HG02884 (cell line): Measurements from ENCODE around the gene STK32C.
"Not testable (repeated sequence)": the region's sequence is repeated elsewhere in the genome, so short reads cannot be mapped to it uniquely, and the experiment has no call there.

Experiments
- ATAC-seq: cut with Tn5 transposase; IDR thresholded peaks from one replicate; pipeline ENCODE4 v1.9.1; 2021; ENCODE audit warnings: mild to moderate bottlenecking, moderate library complexity; ENCODE audit not compliant: unreplicated experiment

STK32C gene

GRCh38 chr10:132220996-132221395, 86.8 kb downstream of the STK32C start:
- ATAC-seq, result not testable (repeated sequence)

GRCh38 chr10:132220061-132220460, 87.7 kb downstream of the STK32C start:
- ATAC-seq, result no peak

GRCh38 chr10:132219486-132219885, 88.3 kb downstream of the STK32C start:
- no peak for ATAC-seq

GRCh38 chr10:132216441-132216840, 91.3 kb downstream of the STK32C start:
- ATAC-seq, result not testable (repeated sequence)

- ATAC-seq, result no peak
These were observed 93.8 kb downstream of the STK32C start for GRCh38 chr10:132213917-132214316.

- no peak for ATAC-seq
These were observed 94.9 kb downstream of the STK32C start for GRCh38 chr10:132212816-132213215.

GRCh38 chr10:132211246-132211645, 96.5 kb downstream of the STK32C start:
- no peak for ATAC-seq

GRCh38 chr10:132210766-132211165, 97.0 kb downstream of the STK32C start:
- no peak for ATAC-seq

GRCh38 chr10:132209978-132210530, 97.7 kb downstream of the STK32C start:
- ATAC-seq, result no peak

- no peak for ATAC-seq
These were observed 98.6 kb downstream of the STK32C start for GRCh38 chr10:132209130-132209529.

GRCh38 chr10:132208462-132209050, 99.2 kb downstream of the STK32C start:
- ATAC-seq, result no peak

GRCh38 chr10:132207536-132208461, 100.0 kb downstream of the STK32C start:
- no peak for ATAC-seq

GRCh38 chr10:132206806-132207535, 100.8 kb downstream of the STK32C start:
- ATAC-seq, result no peak

GRCh38 chr10:132206377-132206745, 101.4 kb downstream of the STK32C start:
- no peak for ATAC-seq

GRCh38 chr10:132205650-132206376, 101.9 kb downstream of the STK32C start:
- no peak for ATAC-seq

- no peak for ATAC-seq
These were observed 102.8 kb downstream of the STK32C start for GRCh38 chr10:132204781-132205473.

- ATAC-seq, result no peak
These were observed 103.5 kb downstream of the STK32C start for GRCh38 chr10:132204078-132204780.

GRCh38 chr10:132203256-132204077, 104.3 kb downstream of the STK32C start:
- no peak for ATAC-seq
